ENCODE measurements around the gene PHACTR3. TPM values are rescaled to one million over a fixed set of nuclear protein-coding genes. Genes with fewer than 3 reads are reported as not detected.

PHACTR3 gene
- polyA plus RNA-seq, 1 donor (not counting 4 experiments of a cell fraction or from before 2014, with no cell fraction given) = 2.6 TPM

DNA sequence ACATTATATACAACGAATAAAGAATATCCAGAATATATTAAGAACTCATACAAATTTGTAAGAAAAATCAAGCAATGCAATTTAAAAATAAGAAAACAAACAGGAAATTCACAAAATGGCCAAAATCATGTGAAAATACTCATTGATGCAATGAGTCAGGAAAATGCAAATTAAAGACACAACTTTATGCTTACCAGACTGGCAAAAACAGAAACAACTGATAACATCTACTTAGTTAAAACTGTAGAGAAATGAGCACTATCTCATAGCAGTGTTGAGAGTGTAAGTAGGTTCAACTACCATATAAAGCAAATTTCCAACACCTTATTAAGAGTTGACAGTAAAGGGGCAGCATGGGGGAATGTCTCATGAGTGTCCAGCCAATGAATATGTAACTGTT, 266.8 kb downstream of the PHACTR3 start:
- FAIRE-seq (no peak), DNase-seq (ENCODE audit: low read depth, low spot score) (no peak)
- no peaks in the 10 kb centered on the region for H3K36me3 ChIP-seq (ENCODE audit: control insufficient read depth in 2 of 2, extremely low read depth in 1 of 2, insufficient read depth in 2 of 2, low read length in 2 of 2)
- H4K20me1 ChIP-seq (ENCODE audit: control insufficient read depth, extremely low read depth, insufficient read depth, low read length) = no peaks in the 10 kb centered on the region
- no peak overlapping the region for H3K27ac ChIP-seq (ENCODE audit: control insufficient read depth, insufficient read depth, low read length)
- dilution Hi-C loops (cut with MboI; ENCODE audit: extremely low pct_ligation_motif_present, low sequenced_read_pairs) = no loop called here
- H3K4me1 ChIP-seq (ENCODE audit: control insufficient read depth, extremely low read depth, insufficient read depth, low read length) = no peaks in the 10 kb centered on the region
- no peak overlapping the region for H3K4me2 ChIP-seq (ENCODE audit: control insufficient read depth, extremely low read depth, insufficient read depth, low read depth, low read length)
- no peak overlapping the region for H3K4me3 ChIP-seq (ENCODE audit: control insufficient read depth in 2 of 3, extremely low read depth in 1 of 3, insufficient read depth in 2 of 3, low read depth in 1 of 3, low read length in 3 of 3)
- H3K79me2 ChIP-seq (ENCODE audit: control insufficient read depth, insufficient read depth, low read length) = no peaks in the 10 kb centered on the region
- no peak overlapping the region for H3K9ac ChIP-seq (ENCODE audit: control insufficient read depth, extremely low read depth, insufficient read depth, low read length)
- TF ChIP-seq, protein P1, sequence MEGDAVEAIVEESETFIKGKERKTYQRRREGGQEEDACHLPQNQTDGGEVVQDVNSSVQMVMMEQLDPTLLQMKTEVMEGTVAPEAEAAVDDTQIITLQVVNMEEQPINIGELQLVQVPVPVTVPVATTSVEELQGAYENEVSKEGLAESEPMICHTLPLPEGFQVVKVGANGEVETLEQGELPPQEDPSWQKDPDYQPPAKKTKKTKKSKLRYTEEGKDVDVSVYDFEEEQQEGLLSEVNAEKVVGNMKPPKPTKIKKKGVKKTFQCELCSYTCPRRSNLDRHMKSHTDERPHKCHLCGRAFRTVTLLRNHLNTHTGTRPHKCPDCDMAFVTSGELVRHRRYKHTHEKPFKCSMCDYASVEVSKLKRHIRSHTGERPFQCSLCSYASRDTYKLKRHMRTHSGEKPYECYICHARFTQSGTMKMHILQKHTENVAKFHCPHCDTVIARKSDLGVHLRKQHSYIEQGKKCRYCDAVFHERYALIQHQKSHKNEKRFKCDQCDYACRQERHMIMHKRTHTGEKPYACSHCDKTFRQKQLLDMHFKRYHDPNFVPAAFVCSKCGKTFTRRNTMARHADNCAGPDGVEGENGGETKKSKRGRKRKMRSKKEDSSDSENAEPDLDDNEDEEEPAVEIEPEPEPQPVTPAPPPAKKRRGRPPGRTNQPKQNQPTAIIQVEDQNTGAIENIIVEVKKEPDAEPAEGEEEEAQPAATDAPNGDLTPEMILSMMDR (optimal IDR thresholded peaks at IDR 0.05 in 1 of 3, IDR thresholded peaks at IDR 0.05 in 1 of 3, conservative IDR thresholded peaks at IDR 0.05 in 1 of 3; ENCODE audit: extremely low read depth in 1 of 3, insufficient read depth in 2 of 3, low read length in 3 of 3) = no peak
- TF ChIP-seq EZH2 (IDR thresholded peaks at IDR 0.05; ENCODE audit: low read length) = no peak
- H3K27me3 ChIP-seq (ENCODE audit: control insufficient read depth, extremely low read depth, insufficient read depth, low read length) = no peaks in the 10 kb centered on the region
- H2AFZ ChIP-seq (ENCODE audit: control insufficient read depth, low read length) = no peak overlapping the region
- H3K9me3 ChIP-seq (ENCODE audit: control insufficient read depth, low read depth, low read length) = no peaks in the 10 kb centered on the region
- no peaks in the 10 kb centered on the region for H3K9me1 ChIP-seq (ENCODE audit: control insufficient read depth, extremely low read depth, insufficient read depth, low read length)

DNA sequence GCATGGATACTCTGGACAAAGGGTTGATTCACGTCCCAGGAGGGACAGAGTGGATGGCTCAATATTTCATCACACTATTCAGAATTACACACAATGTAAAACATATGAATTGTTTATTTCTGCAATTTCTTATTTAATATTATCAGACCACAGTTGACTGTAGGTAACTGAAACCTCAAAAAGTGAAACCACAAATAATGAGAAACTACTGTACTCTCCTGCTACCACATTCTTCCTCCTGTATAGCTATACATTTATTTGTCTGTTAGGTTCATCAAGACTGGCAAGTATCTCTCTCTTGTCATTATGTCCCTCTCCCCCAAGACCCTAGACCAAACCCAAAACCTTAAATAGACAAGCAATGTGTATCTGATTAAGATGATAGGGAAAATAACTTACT, 269.1 kb downstream of the PHACTR3 start:
- no peak overlapping the region for H3K4me2 ChIP-seq (ENCODE audit: control insufficient read depth, extremely low read depth, insufficient read depth, low read depth, low read length)
- H3K79me2 ChIP-seq (ENCODE audit: control insufficient read depth, insufficient read depth, low read length) = no peaks in the 10 kb centered on the region
- no peak overlapping the region for H3K4me3 ChIP-seq (ENCODE audit: control insufficient read depth in 2 of 3, extremely low read depth in 1 of 3, insufficient read depth in 2 of 3, low read depth in 1 of 3, low read length in 3 of 3)
- H3K9ac ChIP-seq (ENCODE audit: control insufficient read depth, extremely low read depth, insufficient read depth, low read length) = no peak overlapping the region
- dilution Hi-C loops (cut with MboI; ENCODE audit: extremely low pct_ligation_motif_present, low sequenced_read_pairs) = no loop called here
- FAIRE-seq (no peak), DNase-seq (ENCODE audit: low read depth, low spot score) (no peak)
- H3K27ac ChIP-seq (ENCODE audit: control insufficient read depth, insufficient read depth, low read length) = no peak overlapping the region
- no peaks in the 10 kb centered on the region for H3K9me3 ChIP-seq (ENCODE audit: control insufficient read depth, low read depth, low read length)
- H3K4me1 ChIP-seq (ENCODE audit: control insufficient read depth, extremely low read depth, insufficient read depth, low read length) = no peaks in the 10 kb centered on the region
- no peaks in the 10 kb centered on the region for H3K9me1 ChIP-seq (ENCODE audit: control insufficient read depth, extremely low read depth, insufficient read depth, low read length)
- H2AFZ ChIP-seq (ENCODE audit: control insufficient read depth, low read length) = no peak overlapping the region
- no peaks in the 10 kb centered on the region for H3K36me3 ChIP-seq (ENCODE audit: control insufficient read depth in 2 of 2, extremely low read depth in 1 of 2, insufficient read depth in 2 of 2, low read length in 2 of 2)
- no peaks in the 10 kb centered on the region for H3K27me3 ChIP-seq (ENCODE audit: control insufficient read depth, extremely low read depth, insufficient read depth, low read length)
- H4K20me1 ChIP-seq (ENCODE audit: control insufficient read depth, extremely low read depth, insufficient read depth, low read length) = no peaks in the 10 kb centered on the region
- TF ChIP-seq, protein P1 (optimal IDR thresholded peaks at IDR 0.05 in 1 of 3, IDR thresholded peaks at IDR 0.05 in 1 of 3, conservative IDR thresholded peaks at IDR 0.05 in 1 of 3; ENCODE audit: extremely low read depth in 1 of 3, insufficient read depth in 2 of 3, low read length in 3 of 3) = no peak
- no peak for TF ChIP-seq EZH2 (IDR thresholded peaks at IDR 0.05; ENCODE audit: low read length)
